ENCODE results near the gene KICS2.

DNA sequence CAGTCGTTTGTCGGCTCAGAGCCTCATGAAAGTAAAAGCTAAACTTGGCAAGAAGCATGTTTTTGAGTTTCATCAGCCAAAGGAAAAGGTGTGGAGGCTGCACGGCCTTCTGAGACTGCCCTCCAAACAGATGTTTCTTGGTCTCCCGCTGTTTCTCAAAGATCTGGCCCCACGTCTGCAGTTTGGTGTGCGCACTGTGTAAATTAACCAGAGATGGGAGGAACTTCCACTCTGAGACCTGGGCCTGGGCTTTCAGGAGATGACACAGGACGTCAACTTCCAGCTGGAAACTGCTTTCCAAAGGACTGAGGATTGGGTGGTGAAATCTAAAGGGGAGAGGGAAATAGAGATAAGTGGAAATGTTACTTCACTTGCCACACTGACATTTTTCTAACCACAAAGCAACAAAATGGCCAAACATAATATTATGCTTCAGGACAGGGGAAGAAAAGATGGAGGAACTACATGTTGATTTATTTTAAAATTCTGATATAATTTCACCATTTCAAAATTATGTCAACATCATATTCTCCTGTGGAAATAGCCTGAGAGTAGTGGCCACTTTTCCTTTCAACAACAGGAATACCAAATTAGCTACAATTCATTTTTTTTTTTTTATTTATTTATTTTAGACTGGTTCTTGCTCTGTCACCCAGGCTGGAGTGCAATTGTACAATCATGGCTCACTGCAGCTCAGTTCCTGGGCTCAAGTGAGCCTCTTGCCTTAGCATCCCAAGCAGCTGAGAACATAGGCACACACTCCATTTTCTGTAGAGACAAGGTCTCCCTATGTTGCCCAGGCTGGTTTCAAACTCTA is 27.6 kb downstream of the KICS2 start:
- no peak for TF ChIP-seq POLR2A (IDR thresholded peaks at IDR 0.05)
- no peak for TF ChIP-seq CTCF (IDR thresholded peaks at IDR 0.05)
